ENCODE results near the gene OTUB2.

- TF ChIP-seq POLR2A (IDR thresholded peaks at IDR 0.05) (no peak), CTCF (IDR thresholded peaks at IDR 0.05) (no peak)
Measured at GRCh38 chr14:94038510-94038909, 12.4 kb downstream of the OTUB2 start.

All from esophagus squamous epithelium (tissue), 4 donors.